Right lobe of liver (tissue), 4 donors: ENCODE results near the gene ZNF524.
A peak's percentile ranks its signal among the peaks of the same experiment; 100 is the strongest.

Source experiments
- CTCF ChIP-seq, 4 donors: fragments of 200-600 bp in 3 of 4; fragments of 450-650 bp in 1 of 4; IDR thresholded peaks; one replicate each; pipeline versions ENCODE4 v1.5.1 to v1.8.0; 2016 to 2022; ENCODE audit warnings: antibody characterized with exemption in 4 of 4, mild to moderate bottlenecking in 2 of 4
- POLR2A ChIP-seq: fragments of 450-650 bp; IDR thresholded peaks from one replicate; pipeline ENCODE4 v1.6.1; 2017; ENCODE audit warnings: antibody characterized with exemption, mild to moderate bottlenecking
- donor health status: DM: no; HTN: no; CAD: no.
- donor health status: DM: no; HTN: no; CAD: no.
- donor health status: DM: no; HTN: yes; CAD: no.

DNA sequence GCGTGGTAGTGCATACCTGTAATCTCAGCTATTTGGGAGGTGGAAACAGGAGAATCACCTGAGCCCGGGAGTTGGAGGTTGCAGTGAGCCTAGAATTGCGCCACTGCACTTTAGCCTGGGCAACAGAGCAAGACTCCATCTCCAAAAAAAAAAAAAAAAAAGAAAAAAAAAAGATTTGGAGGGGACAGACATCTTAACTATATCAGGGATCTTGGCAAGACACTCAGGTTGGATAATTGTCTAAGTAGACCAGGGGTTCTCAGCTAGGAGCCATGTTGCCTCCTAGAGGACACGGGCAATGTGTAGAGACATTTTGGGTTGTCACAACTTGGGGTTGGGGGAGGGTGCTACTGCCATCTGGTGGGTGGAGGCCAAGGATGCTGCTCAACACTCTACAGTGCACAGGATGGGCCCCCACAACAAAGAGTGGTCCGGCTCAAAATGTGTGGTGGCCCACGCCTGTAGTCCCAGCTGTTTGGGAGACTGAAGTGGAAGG, 38.8 kb downstream of the ZNF524 start:
- TF ChIP-seq POLR2A = no peak
- peak; percentile 10 to 30 (median 18) for TF ChIP-seq CTCF (IDR thresholded peaks at IDR 0.05)
